Skeletal muscle cell (primary cell): ENCODE results near the gene BTK.
"Not testable (repeated sequence)": the region's sequence is repeated elsewhere in the genome, so short reads cannot be mapped to it uniquely, and the experiment has no call there.

Experiments used
- DNase-seq: peaks from one replicate; pipeline ENCODE4 v3.0.0-alpha.2; 2010; ENCODE audit warnings: low read depth
- H3K4me3 ChIP-seq: 2 replicates; pipeline ENCODE4 v1.5.1; 2011; ENCODE audit warnings: low read depth, mild to moderate bottlenecking, control low read depth, low read length, moderate library complexity

Gene BTK

DNA sequence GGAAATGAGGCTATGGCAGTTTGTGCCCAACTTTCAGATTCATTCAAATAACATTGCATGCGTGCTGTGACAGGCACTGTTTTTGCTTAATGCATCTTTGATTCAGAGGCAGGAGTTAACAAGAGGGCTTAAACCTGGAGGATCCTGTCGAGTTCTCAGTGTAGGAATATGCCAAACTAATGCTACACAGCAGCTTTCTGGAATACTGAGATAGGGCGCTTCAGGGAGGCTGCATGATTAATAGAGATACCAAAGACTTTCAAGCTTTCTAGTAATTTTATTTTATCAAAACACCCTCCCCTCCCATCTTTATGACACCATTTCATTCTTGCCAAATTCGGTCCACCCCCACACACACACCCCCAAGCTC is 36.8 kb downstream of the BTK start:
- DNase-seq = no peak
- H3K4me3 ChIP-seq = peak overlapping the region; percentile 71

DNA sequence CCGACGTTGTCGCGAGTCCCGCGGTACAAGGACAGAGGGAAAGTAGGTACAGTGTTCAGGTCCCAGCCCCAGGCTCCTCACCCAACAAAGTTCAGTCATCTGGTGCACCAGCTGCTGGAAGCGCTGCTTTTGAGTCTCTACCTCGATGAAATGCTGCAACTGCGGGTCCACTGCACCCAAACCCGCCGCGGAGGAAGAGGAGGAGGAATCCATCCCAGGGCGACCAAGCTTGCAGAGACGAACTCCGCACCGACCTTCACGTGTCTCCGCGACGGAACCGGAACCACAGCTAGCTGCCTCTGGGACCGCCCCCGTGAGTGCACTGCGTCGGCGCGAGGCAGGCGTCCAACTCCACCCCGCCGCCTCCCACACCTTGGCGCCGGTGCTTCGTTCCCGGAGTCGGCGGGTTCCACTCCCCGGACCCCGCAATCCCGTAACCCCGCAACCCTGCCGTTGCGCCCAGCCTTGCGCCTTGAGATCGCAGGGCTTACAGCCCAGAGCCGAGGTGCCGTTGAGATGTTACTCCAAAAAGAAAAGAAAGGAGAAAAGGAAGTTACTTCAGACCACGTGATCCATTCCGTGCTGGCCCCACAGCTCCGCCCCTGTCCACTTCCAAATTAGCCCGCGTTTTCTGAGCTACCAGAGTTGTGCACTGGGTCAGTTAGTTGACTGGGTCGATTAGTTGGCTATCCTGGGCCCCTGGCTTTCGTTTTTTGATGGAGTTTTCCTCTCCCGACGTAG is 37.4 kb downstream of the BTK start, which contains the start of gene TIMM8A:
TIMM8A (minus strand) TSS at position 291 of the 741 bp plus-strand sequence; CDS start at position 213, 78 bp downstream.
- DNase-seq = no peak
- H3K4me3 ChIP-seq = peak within 1 kb of the TSS; percentile 71

DNA sequence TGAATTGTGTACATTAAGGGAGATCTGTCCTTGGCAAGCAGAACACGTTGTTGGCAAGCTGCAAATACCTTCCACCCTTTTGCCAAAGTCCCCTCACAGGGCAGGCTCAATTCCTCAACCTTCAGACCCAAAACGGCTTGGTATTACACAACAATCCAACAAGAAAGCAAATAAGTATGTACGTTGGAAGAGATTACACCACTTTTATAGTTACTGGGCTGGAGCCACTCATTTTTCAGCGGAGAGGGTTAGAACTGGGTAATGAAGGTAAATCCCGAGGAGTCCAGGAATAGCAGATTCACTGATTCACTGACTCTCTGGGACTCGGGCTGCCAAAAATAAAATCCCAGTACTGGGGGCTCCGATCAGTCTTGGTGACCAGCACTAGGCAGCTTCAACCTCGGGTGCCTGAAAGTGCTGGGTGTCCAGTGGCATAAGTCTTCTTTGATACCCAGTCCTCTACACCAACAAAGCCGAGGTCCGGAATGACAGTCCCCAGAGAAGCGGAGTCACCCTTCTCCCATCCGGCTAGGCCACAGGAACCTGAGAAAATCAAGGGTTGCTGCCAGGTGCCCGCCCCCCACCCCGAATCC is 38.0 kb downstream of the BTK start:
- no peak for DNase-seq
- H3K4me3 ChIP-seq = peak overlapping the region; percentile 71

DNA sequence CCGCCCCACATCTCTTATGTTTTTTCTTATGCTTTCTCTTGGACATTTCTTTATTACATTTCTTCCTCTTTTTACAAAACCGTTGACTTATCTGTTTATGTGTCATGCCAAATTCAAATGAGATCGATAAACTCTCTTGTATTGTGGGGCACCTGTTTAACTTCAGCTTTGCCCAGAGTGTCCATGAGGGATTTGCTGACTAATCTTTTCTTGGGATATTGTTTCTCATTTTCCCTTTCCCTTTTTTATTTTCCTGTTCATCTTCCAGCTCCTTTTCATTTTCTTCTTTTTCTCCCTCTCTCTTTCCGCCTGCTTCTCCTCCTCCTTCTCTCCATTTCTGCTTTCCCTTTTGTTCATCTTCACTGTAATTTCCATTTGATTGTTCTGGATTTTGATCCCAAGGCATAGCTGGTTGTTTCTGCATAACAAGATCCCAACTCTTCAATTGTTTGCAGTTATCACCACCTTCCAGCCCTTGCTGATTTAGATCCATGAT is 48.2 kb downstream of the BTK start:
- no peak for DNase-seq

DNA sequence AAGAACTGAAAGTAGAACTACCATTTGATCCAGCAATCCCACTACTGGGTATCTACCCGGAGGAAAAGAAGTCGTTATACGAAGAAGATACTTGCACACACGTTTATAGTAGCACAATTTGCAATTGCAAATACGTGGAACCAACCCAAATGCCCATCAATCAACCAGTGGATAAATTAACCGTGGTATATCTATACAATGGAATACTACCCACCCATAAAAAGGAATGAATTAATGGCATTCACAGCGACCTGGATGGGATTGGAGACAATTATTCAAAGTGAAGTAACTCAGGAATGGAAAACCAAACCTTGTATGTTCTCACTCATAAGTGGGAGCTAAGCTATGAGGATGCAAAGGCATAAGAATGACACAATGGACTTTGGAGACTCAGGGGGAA is 51.7 kb downstream of the BTK start:
- not testable (repeated sequence) for DNase-seq

More for the DNA sequence above, 48.2 kb downstream of the BTK start:
- H3K4me3 ChIP-seq = no peak overlapping the region

DNA sequence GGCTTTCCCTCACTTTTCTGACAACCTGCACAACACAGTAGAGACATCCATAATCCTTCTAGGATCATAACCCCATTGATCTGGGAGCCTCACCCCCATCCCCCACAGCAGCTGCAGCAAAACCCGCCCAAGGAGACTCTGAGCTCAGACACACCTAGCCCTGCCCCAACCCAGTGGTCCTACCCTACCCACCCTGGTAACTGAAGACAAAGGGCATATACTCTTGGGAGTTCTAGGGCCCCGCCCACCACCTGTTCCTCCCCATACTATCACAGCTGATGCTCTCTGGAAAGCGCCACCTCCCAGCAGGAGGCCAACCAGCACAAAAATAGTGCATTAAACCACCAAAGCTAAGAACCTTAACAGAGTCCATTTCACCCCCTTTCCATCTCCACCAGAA is 59.4 kb downstream of the BTK start:
- not testable (repeated sequence) for H3K4me3 ChIP-seq, DNase-seq

More for the DNA sequence above, 51.7 kb downstream of the BTK start:
- H3K4me3 ChIP-seq = not testable (repeated sequence)

DNA sequence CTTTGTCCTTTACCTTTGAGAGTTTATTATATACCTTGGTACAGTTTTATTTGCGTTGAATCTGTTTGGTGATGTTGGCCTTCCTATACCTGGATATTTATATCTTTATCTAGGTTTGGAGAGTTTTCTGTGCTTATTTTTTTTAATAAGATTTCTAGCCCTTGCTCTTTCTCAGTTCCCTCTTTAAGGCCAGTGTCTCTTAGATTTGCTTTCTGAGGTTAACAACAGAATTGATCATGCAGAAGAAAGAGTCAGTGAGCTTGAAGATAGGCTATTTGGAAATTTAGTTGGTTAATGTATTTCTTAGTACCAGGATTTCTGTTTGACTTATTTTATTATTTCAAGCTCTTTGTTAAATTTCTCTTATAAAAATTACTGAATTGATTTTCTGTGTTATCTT is 82.2 kb downstream of the BTK start:
- no peak overlapping the region for H3K4me3 ChIP-seq
- no peak for DNase-seq
